Daoy (cell line): ENCODE measurements around the gene TAOK1. TPM values are rescaled to one million over a fixed set of nuclear protein-coding genes. Genes with fewer than 3 reads are reported as not detected.

ENCODE experiments used
- DNase-seq: peaks from one replicate; pipeline ENCODE4 v3.0.0-alpha.2; 2015; ENCODE audit warnings: low read depth
- total RNA-seq: library from RNA; depleted of rRNA; stranded (reverse); fragments of >200 nt; shearing (Covaris generic); gene quantifications from 2 replicates; pipeline ENCODE4 v1.2.3, GENCODE V29; 2014; rRNA removed

TAOK1 gene
- total RNA-seq, 1 experiment from 2014 or later: 27.5 TPM

DNA sequence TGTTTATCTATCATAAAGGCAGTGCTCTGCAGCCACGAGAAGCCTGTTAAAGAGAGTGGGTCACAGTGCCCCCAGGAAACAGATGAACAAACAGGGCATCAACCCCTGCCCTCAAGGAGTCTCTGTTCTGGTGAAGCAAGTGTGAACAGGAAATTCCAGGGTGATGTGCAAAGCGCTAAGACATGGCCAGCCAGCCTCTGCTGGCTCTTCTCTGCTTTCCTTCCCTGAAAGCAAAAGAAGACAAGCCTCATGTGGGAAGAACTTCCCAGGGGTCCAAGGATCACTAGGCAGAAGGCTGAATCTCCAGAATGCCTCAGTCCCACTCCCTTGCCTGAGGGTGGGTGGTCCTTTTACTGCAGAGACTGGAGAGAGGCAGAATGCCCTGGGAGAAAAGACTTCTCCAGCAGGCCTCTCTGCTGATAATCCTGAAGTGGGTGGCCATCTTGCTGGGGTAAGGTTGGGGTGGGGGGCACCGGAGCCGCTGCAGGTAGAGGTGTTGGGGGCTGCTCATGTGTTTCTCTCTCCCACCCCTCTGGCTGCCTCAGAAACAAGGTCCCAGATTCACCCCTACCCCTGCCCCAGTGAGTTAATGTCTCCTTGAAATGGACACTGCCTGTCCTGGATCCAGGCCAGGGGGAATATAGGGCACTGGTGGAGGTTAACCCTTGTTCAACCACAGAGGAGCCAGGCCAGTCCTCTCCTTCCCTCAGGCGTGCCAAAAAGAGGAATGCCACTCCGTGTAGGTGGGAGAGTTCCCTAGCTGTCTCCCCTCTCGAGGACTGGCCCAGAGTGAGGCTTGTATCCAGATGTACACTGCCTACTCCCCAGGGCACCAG lies 205.2 kb downstream of the TAOK1 start:
- DNase-seq: no peak

DNA sequence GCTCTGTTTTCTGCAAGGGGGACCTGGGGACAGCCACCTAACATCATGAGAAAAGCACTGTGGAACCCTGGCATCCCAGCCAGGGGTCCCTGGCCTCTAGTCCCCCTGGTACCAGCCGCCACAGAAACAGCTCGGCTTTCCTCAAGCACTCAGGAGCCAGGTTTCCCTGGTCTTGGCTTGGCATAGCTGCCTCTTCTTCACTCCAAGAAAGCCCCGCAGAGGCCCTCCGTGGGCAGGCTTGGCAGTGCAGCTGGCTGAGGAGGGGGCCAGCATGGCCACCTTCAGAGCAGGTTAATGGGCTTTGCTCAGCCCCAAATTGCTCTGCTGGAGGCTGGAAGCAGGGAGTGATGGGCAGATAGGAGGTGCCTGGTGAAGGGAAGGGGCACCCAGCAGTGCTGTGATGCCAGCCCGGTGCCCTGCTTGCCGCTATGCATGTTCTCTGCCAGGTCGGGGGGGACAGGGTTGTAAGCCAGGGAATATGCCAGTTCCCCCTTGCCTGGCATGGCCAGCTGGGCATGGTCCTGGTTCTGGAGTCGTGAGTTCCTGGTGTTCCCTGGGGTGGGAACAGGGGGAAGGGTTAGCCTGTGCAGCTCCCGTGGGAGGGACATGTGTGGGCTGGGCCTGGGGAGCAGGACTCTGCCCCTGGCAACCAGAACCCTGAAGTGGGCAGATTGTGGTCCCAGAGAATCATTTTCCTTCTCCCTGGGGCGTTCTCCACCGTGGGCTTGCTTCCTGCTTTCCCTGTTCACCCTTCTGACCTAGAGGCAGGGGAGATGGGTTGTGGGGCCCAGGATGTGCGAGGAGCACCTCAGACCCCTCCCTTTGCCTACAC lies 206.0 kb downstream of the TAOK1 start:
- DNase-seq: no peak

DNA sequence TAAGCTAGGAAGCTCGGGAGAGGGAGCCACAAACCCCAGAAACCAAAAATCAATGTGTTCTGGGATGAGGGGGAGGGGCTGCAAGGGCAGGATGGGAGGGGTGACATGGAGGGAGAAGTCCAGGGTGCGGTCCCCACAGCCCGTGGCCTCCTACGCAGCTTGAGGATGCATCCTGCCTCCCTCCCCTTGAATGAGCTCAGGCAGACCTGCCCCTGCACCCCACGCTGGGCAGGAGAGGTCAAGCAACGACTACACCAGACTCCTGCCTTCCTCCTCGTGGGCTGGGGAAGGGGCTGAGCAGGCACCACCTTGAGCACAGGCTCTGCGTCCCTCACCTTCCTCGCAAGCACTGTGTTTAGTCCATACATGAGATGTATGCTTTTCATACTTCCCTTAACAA lies 206.6 kb downstream of the TAOK1 start:
- no peak for DNase-seq

DNA sequence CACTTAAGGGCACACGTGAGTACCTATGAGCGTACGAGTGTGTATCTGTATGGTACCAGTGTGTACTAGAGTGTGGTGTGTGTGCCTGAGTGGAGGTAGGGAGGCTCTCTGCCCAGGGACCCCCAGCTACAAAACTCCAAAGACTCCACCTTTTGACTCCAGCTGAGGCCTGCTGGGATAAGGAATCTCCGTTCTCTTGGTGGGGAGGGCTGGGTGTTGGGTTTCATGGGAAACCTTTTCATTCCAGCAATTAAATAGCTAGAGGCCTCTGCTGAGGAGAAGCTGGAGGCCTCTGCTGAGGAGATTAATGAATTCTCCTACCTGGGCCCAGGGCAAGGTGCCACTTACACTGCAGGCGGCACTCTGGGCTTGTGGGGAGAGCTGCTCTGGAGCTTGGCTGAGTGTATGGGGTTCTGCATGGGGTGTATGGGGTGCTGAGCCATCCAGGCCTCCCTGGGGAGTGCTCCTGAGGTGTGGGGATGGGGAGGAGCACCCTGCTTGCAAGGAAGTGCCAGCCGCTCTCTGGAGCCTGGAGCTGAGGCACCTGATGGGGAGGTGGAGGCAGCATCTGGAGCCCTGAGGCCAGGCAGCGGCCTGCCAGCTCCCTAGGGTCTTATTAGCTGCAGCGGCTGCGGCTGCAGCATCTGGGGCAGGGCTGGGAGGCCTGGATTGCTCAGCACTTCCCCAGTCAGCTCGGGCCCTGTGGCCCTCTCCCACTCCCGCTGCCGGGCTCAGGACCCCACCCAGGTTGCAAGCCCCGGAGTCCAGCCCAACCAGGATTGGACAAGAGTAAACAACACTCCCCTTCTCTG lies 207.4 kb downstream of the TAOK1 start:
- DNase-seq: no peak

Other genes starting within 250 kb of the TAOK1 start
- 11.9 and 20.1 TPM in 2 replicates for gene MYO18A, start 210.0 kb upstream of the TAOK1 start, total RNA-seq
- not detected in 2 replicates for gene CRYBA1, start 143.5 kb upstream of the TAOK1 start, total RNA-seq
- 18.6 and 23.8 TPM in 2 replicates for gene NUFIP2, start 96.2 kb upstream of the TAOK1 start, total RNA-seq
- gene ABHD15, start 176.7 kb downstream of the TAOK1 start, total RNA-seq: 2.6 and 4.1 TPM in 2 replicates
- gene TP53I13, start 178.3 kb downstream of the TAOK1 start, total RNA-seq: 40.2 and 44.8 TPM in 2 replicates
- gene GIT1, start 199.3 kb downstream of the TAOK1 start, total RNA-seq: 22.0 and 23.2 TPM in 2 replicates
- gene ANKRD13B, start 202.8 kb downstream of the TAOK1 start, total RNA-seq: 13.1 and 15.8 TPM in 2 replicates
- gene CORO6, start 232.5 kb downstream of the TAOK1 start, total RNA-seq: 0.51 TPM in 1 of 2 replicates, not detected in the other